Measurements from ENCODE around the gene CHST15. TPM values are rescaled to one million over a fixed set of nuclear protein-coding genes. Genes with fewer than 3 reads are reported as not detected.

Gene CHST15
- total and polyA plus RNA-seq, 2 of the 13 experiments (the other 11 are each of a cell fraction or from before 2014, with no cell fraction given) = 1.4 to 94.7 TPM

GRCh38 chr10:124062390-124062789 is 31.0 kb downstream of the CHST15 start (continued):
- TF ChIP-seq, protein P1, sequence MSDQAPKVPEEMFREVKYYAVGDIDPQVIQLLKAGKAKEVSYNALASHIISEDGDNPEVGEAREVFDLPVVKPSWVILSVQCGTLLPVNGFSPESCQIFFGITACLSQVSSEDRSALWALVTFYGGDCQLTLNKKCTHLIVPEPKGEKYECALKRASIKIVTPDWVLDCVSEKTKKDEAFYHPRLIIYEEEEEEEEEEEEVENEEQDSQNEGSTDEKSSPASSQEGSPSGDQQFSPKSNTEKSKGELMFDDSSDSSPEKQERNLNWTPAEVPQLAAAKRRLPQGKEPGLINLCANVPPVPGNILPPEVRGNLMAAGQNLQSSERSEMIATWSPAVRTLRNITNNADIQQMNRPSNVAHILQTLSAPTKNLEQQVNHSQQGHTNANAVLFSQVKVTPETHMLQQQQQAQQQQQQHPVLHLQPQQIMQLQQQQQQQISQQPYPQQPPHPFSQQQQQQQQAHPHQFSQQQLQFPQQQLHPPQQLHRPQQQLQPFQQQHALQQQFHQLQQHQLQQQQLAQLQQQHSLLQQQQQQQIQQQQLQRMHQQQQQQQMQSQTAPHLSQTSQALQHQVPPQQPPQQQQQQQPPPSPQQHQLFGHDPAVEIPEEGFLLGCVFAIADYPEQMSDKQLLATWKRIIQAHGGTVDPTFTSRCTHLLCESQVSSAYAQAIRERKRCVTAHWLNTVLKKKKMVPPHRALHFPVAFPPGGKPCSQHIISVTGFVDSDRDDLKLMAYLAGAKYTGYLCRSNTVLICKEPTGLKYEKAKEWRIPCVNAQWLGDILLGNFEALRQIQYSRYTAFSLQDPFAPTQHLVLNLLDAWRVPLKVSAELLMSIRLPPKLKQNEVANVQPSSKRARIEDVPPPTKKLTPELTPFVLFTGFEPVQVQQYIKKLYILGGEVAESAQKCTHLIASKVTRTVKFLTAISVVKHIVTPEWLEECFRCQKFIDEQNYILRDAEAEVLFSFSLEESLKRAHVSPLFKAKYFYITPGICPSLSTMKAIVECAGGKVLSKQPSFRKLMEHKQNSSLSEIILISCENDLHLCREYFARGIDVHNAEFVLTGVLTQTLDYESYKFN (CRISPR knock-in tag; conservative IDR thresholded peaks at IDR 0.05) = peak; percentile 83
- TF ChIP-seq MED1 (CRISPR knock-in tag; IDR thresholded peaks at IDR 0.05) (peak; percentile 20; the same call in 1 of the 2 replicates), PITX1 (CRISPR knock-in tag; IDR thresholded peaks at IDR 0.05) (peak; percentile 68), KDM2A (CRISPR knock-in tag; IDR thresholded peaks at IDR 0.05; ENCODE audit: borderline replicate concordance, low read depth) (0 out of 2 replicates have a peak, but pooled peaks have one; percentile 32), ZNF331 (CRISPR knock-in tag; IDR thresholded peaks at IDR 0.05) (peak; percentile 44; the same call in 1 of the 2 replicates), HDAC2 (CRISPR knock-in tag; IDR thresholded peaks at IDR 0.05) (0 out of 2 replicates have a peak, but pooled peaks have one; percentile 53), ZNF564 (CRISPR knock-in tag; IDR thresholded peaks at IDR 0.05) (peak; percentile 53; the same call in 1 of the 2 replicates), SALL1 (CRISPR knock-in tag; IDR thresholded peaks at IDR 0.05) (0 out of 2 replicates have a peak, but pooled peaks have one; percentile 29), ZNF777 (CRISPR knock-in tag; IDR thresholded peaks at IDR 0.05) (no peak), MIER3 (CRISPR knock-in tag; IDR thresholded peaks at IDR 0.05; ENCODE audit: borderline replicate concordance) (0 out of 2 replicates have a peak, but pooled peaks have one; percentile 25), HMG20A (CRISPR knock-in tag; IDR thresholded peaks at IDR 0.05; ENCODE audit: borderline replicate concordance) (peak; percentile 27; the same call in 1 of the 2 replicates)
- TF ChIP-seq, protein P2, sequence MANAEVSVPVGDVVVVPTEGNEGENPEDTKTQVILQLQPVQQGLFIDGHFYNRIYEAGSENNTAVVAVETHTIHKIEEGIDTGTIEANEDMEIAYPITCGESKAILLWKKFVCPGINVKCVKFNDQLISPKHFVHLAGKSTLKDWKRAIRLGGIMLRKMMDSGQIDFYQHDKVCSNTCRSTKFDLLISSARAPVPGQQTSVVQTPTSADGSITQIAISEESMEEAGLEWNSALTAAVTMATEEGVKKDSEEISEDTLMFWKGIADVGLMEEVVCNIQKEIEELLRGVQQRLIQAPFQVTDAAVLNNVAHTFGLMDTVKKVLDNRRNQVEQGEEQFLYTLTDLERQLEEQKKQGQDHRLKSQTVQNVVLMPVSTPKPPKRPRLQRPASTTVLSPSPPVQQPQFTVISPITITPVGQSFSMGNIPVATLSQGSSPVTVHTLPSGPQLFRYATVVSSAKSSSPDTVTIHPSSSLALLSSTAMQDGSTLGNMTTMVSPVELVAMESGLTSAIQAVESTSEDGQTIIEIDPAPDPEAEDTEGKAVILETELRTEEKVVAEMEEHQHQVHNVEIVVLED (CRISPR knock-in tag; IDR thresholded peaks at IDR 0.05; ENCODE audit: borderline replicate concordance) = peak; percentile 37; the same call in 1 of the 2 replicates
- TF ChIP-seq, protein P3, sequence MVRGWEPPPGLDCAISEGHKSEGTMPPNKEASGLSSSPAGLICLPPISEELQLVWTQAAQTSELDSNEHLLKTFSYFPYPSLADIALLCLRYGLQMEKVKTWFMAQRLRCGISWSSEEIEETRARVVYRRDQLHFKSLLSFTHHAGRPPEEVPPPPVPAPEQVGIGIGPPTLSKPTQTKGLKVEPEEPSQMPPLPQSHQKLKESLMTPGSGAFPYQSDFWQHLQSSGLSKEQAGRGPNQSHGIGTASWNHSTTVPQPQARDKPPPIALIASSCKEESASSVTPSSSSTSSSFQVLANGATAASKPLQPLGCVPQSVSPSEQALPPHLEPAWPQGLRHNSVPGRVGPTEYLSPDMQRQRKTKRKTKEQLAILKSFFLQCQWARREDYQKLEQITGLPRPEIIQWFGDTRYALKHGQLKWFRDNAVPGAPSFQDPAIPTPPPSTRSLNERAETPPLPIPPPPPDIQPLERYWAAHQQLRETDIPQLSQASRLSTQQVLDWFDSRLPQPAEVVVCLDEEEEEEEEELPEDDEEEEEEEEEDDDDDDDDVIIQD (CRISPR knock-in tag; IDR thresholded peaks at IDR 0.05; ENCODE audit: low read depth) = peak; percentile 27; the same call in 1 of the 2 replicates
- TF ChIP-seq, protein P4, sequence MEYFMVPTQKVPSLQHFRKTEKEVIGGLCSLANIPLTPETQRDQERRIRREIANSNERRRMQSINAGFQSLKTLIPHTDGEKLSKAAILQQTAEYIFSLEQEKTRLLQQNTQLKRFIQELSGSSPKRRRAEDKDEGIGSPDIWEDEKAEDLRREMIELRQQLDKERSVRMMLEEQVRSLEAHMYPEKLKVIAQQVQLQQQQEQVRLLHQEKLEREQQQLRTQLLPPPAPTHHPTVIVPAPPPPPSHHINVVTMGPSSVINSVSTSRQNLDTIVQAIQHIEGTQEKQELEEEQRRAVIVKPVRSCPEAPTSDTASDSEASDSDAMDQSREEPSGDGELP (IDR thresholded peaks at IDR 0.05; ENCODE audit: borderline replicate concordance, low read depth) = no peak

Measured in HepG2 (cell line).